Right lobe of liver (tissue), 4 donors: ENCODE results near the gene LRRC8E.
"Not testable (repeated sequence)": the region's sequence is repeated elsewhere in the genome, so short reads cannot be mapped to it uniquely, and the experiment has no call there.

Experiments
- CTCF ChIP-seq, 4 donors: fragments of 200-600 bp in 3 of 4; fragments of 450-650 bp in 1 of 4; IDR thresholded peaks; one replicate each; pipeline versions ENCODE4 v1.5.1 to v1.8.0; 2016 to 2022; ENCODE audit warnings: antibody characterized with exemption in 4 of 4, mild to moderate bottlenecking in 2 of 4
- POLR2A ChIP-seq: fragments of 450-650 bp; IDR thresholded peaks from one replicate; pipeline ENCODE4 v1.6.1; 2017; ENCODE audit warnings: antibody characterized with exemption, mild to moderate bottlenecking
- donor health status: DM: no; HTN: no; CAD: no.
- donor health status: DM: no; HTN: no; CAD: no.
- donor health status: DM: no; HTN: yes; CAD: no.

GRCh38 chr19:7918062-7918614, 29.8 kb downstream of the LRRC8E start:
- TF ChIP-seq CTCF (IDR thresholded peaks at IDR 0.05); POLR2A: not testable (repeated sequence)
